Mesodermal cell (in vitro differentiated cells): ENCODE measurements around the gene INPP5K.

Source experiments
- H3K27ac ChIP-seq: 2 replicates; pipeline ENCODE4 v1.7.0; 2013; ENCODE audit warnings: mild to moderate bottlenecking, low read depth, low read length, moderate library complexity; ENCODE audit not compliant: severe bottlenecking
- H3K36me3 ChIP-seq: 2 replicates; pipeline ENCODE4 v1.7.1; 2013; ENCODE audit warnings: mild to moderate bottlenecking, low read length, moderate library complexity; ENCODE audit not compliant: control insufficient read depth, insufficient read depth
- H3K4me1 ChIP-seq: one replicate; pipeline ENCODE4 v1.7.1; 2013; ENCODE audit warnings: mild to moderate bottlenecking, low read length; ENCODE audit not compliant: insufficient read depth, control insufficient read depth, poor library complexity, severe bottlenecking
- H3K4me3 ChIP-seq: 2 replicates; pipeline ENCODE4 v1.7.0; 2013; ENCODE audit warnings: low read length, control low read depth, mild to moderate bottlenecking; ENCODE audit not compliant: insufficient read depth, poor library complexity, severe bottlenecking; ENCODE audit errors: extremely low read depth
- H3K9me3 ChIP-seq: 2 replicates; pipeline ENCODE4 v1.7.1; 2013; ENCODE audit warnings: mild to moderate bottlenecking, low read length, moderate library complexity; ENCODE audit not compliant: control insufficient read depth
- WGBS, 2 experiments: methylation state at CpG; one replicate each; pipeline ENCODE4 v1.1.5; 2013; ENCODE audit warnings: missing lambda C conversion rate in 2 of 2; ENCODE audit not compliant: insufficient coverage in 2 of 2; 5-methylcytosine and 5-hydroxymethylcytosine counted together

Gene INPP5K

DNA sequence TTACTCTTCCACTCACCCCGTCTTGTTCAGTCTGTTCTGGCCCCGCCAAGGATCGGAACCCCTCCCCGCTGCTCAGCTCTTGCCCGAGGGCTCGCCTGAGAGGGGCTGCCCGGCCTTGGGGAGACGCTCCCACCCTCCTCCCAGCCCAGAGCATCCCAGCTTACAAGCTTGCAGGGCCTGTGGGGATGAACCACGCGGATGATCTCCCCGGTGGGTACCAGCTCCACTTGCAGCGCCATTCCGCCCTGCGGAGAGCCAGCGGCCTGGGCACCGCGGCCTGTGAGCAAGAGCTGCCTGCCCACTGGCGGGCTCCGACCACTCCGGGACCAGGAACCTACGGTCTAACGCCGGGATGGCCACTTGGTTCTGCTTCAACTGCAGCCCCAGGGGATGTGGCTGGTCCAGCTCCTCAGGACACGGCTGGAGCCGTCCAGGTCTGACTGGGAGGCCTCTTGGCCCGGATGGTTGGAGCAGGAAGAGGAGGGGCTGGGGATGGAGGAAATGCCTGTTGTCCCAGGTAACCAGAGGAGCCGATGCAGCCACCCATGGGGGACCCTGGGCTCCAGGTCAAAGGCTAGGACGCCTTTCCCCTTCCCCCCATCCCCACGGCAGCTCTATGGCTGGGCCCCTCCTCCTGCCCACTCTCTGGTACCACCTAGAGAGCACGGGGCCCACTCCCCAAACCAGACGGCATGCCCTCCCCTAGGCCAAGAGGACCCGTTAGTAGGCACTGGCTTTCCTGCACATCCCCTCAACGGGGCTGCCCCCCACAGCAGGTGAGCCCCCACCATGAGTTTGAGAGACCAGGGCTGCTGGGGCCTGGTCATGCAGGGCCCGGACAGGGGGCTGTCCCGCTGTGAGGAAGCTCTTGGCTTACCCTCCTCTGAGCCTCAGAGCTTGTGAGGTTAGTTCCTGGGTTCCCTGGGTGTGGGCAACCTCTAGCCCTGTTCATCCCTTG lies 23.9 kb downstream of the INPP5K start, which contains the start of gene MYO1C:
Gene MYO1C (minus strand): TSS at position 438 of the 958 bp plus-strand sequence. CDS start 199 bp downstream, at position 239.
- Histone ChIP-seq H3K36me3 (peaks cover 16% of the 10 kb centered on the region), H3K27ac (peak within 1 kb of the TSS; percentile 57), H3K4me3 (peak within 1 kb of the TSS; percentile 58), H3K4me1 (peaks cover 31% of the 10 kb centered on the region), H3K9me3 (no peaks in the 10 kb centered on the region)
- WGBS, 2 experiments = 54 to 59% methylated on average over 27 to 34 of the region's 35 CpGs

DNA sequence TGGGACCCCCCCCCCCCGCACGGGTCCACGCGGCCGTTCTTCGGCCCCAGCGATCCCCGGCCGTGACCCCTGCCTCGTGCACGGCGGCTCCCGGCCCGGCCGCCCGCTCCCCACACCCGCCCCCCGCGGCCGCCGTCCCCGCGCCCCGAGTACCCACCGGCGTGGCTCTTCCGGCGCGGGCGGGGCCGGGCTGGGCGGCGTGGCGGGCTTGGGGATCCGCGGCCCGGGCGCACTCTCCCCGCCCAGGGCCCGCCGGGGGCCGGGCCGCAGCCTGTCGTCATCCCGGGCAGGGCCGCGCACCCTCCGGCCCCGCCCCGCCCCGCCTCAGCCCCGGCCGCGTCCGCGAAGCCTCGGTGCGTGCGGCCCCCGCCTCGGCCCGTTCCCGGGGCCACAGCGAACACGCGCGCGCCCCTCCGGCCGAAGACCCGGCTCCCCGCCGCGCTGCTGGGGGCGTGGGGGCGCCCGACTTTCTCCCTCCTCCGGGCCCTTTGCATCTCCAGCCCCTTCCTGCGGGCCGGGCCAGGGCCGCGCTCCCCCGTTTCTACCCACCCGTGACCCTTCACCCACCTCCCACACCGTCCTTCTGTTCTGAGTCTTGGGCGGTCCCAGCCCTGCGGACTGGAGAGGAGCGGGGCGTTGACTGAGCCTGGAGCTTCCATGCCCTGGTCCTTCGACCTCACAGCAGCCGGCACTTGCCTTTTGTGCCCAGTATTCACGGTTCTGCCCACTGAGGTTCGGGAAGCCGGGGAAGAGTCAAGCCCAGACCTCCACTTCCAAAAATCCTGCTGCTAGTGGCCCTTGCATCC lies 24.8 kb downstream of the INPP5K start:
- Histone ChIP-seq H3K27ac (peak overlapping the region; percentile 74), H3K36me3 (peaks cover 14% of the 10 kb centered on the region), H3K9me3 (no peaks in the 10 kb centered on the region), H3K4me1 (peaks cover 31% of the 10 kb centered on the region), H3K4me3 (peak overlapping the region; percentile 66)
- WGBS, 2 experiments = 2% methylated on average over 55 to 89 of the region's 94 CpGs

DNA sequence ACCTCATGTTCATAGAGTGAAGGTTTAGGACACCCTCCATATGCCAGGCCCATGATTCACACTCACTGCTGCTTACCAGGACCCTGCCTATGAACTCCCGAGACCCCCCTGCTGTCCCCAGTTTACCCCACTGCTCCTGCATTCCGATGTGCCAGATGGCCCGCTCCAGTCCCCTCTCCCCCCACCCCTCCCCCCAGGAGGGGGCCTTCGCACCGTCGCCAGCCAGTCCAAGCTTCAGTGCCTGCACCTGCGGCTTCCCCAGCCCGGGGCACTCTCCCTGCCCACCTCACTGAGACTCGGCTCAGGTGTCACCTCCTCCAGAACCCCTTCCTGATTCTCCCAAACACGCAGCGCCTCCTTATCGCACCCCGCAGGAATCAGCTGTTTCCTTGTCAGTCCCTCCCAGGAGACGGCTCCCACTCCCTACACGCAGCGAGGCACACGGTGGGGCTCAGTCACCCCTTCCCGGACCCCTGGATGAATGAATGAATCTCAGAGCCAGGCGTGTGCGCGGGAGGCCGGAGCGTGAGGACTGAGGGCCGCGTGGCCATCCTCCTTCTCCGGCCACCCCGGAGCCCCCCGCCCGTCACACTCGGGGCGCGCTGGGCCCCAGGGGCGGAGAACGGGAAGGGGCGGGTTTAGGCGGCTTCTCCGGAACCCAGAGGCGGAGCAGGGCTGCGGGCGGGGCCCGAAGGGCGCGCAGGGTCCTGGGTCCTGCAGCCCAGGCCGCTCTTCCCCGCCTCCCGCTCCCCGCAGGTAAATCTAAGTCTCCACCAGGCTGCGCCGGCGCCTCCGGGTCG lies 25.6 kb downstream of the INPP5K start:
- 1 to 4% methylated on average over 35 to 48 of the region's 52 CpGs for whole genome bisulfite sequencing, 2 experiments
- Histone ChIP-seq H3K27ac (peak overlapping the region; percentile 74), H3K36me3 (peaks cover 8% of the 10 kb centered on the region), H3K9me3 (no peaks in the 10 kb centered on the region), H3K4me3 (peak overlapping the region; percentile 66), H3K4me1 (peaks cover 31% of the 10 kb centered on the region)

DNA sequence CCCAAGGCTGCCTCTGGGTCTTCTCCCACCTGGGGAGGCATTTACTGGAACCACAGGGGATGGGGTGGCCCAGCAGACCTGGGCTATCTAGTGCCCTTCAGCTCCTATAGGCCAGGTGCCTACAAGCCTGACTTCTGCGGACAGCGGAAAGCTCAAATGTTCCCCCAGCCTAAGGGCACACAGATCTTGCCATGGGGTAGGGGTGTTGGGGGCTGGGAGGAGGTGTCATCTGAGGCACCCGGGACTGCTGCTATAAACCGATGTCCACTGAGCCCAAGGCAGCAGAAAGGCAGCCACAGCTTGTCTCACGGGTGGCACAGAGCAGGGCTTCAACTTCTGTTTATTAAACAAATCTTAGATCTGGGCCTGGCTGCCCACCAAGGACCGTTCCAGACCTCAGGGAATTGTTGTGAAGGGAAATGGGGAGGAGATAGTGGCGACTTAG lies 27.6 kb downstream of the INPP5K start:
- no peaks in the 10 kb centered on the region for H3K9me3 ChIP-seq
- 88 to 89% methylated on average over 4 to 7 of the region's 7 CpGs for WGBS, 2 experiments
- H3K36me3 ChIP-seq = peaks cover 6% of the 10 kb centered on the region
- H3K27ac ChIP-seq = peak overlapping the region; percentile 98
- peak overlapping the region; percentile 28 for H3K4me3 ChIP-seq
- peaks cover 39% of the 10 kb centered on the region for H3K4me1 ChIP-seq

DNA sequence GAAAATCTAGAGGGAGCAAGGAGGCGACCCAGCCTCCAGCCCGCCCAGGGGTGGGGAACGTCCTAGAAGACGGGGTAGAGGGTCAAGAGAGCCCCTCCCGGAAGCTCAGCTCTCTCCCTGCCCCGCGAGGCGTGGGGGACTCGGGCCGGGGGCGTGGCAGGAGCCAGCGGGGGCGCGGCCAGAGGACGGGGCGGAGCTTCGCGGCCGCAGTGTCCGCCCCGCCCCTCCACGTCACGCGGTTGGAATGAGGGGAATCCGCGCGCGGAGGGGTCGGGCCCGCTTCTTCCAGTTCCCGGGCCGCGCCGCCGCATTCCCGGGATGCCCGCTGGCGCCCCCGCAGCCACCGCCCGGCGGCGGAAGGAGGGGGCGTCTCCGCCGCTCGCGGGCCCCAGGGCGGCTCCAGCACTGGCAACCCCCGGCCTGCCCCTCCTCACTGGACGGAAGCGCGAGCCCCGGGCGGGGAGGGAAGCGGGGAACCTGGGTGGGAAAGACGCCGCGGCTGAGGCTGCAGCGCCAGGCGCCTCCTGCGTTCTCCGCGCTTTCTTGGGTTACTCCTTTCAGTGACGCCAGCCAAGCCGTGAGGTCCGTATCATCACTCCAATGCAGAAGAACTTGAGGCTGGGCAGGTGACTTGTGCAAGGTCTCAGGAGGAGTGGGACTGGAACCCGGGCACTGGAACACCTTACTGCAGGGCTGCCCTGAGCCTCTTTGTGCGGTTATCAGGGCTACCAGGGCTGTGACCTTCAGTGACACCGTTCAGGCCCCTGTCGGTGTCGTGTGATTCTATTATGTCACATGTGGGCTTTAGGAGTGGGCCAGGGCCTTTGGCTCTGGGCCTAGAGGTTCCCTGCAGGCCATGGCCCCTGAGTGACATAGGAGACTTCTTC lies 28.2 kb downstream of the INPP5K start:
- Histone ChIP-seq H3K27ac (peak overlapping the region; percentile 98), H3K4me1 (peaks cover 35% of the 10 kb centered on the region), H3K36me3 (peaks cover 13% of the 10 kb centered on the region), H3K4me3 (peak overlapping the region; percentile 28), H3K9me3 (no peaks in the 10 kb centered on the region)
- WGBS, 2 experiments = 5 to 6% methylated on average over 54 to 55 of the region's 72 CpGs

GRCh38 chr17:1486802-1487695 lies 29.4 kb downstream of the INPP5K start:
- whole genome bisulfite sequencing, 2 experiments = 32 to 36% methylated on average over 59 to 60 of the region's 74 CpGs
- peaks cover 30% of the 10 kb centered on the region for H3K4me1 ChIP-seq
- H3K27ac ChIP-seq = peak overlapping the region; percentile 98
- H3K36me3 ChIP-seq = peaks cover 20% of the 10 kb centered on the region
- no peaks in the 10 kb centered on the region for H3K9me3 ChIP-seq
- peak overlapping the region; percentile 28 for H3K4me3 ChIP-seq

DNA sequence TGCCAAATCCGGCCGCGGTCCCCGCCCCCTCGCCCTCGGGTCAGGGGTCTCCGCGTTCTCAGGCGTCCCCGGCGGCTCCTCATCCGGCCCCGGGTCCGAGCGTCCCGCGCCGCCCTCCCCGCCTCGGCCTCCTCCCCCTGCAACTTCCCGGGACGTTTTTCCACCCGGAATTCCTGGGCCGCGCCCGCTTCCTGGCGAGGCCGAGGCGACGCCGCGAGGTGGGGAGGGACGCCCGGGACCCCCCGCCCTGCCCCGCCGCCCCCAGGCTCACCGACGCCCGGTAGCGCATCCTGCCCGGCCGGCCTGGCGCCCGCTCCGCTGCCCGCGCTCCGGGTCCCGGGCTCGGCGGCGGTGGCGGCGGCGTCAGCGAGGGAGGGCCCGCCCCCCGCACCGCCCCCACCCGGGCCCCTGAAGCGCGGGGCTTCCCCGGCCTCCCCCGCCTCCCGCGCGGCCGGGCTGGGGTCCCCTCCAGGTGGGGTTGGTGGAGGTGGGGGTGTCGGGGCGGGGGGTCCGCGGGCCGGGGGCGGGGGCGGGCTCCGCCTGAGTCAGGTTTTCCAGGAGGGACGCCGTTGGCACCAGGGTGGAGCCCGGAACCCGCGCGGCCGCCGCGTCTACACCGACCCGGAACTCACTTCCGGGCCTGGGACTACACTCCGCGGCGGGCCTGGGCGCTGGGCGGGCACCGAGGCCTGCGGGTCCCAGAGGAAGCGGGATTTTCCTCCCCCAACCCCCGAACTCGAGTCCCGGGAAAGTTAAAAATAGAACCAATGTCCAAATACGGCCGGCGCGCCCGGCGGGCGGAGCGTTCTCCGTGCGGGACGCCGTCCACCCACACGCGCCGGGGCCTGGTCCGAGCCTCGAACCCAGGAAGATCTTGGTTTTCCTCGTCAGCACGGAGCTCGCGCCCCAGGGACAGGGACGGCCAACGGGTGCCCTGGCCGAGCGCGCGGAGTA lies 30.7 kb downstream of the INPP5K start:
- H3K4me3 ChIP-seq = peak overlapping the region; percentile 44
- 5 to 9% methylated on average over 60 to 70 of the region's 127 CpGs for WGBS, 2 experiments
- peaks cover 34% of the 10 kb centered on the region for H3K36me3 ChIP-seq
- H3K27ac ChIP-seq = peak overlapping the region; percentile 82
- H3K9me3 ChIP-seq = no peaks in the 10 kb centered on the region
- peaks cover 30% of the 10 kb centered on the region for H3K4me1 ChIP-seq

DNA sequence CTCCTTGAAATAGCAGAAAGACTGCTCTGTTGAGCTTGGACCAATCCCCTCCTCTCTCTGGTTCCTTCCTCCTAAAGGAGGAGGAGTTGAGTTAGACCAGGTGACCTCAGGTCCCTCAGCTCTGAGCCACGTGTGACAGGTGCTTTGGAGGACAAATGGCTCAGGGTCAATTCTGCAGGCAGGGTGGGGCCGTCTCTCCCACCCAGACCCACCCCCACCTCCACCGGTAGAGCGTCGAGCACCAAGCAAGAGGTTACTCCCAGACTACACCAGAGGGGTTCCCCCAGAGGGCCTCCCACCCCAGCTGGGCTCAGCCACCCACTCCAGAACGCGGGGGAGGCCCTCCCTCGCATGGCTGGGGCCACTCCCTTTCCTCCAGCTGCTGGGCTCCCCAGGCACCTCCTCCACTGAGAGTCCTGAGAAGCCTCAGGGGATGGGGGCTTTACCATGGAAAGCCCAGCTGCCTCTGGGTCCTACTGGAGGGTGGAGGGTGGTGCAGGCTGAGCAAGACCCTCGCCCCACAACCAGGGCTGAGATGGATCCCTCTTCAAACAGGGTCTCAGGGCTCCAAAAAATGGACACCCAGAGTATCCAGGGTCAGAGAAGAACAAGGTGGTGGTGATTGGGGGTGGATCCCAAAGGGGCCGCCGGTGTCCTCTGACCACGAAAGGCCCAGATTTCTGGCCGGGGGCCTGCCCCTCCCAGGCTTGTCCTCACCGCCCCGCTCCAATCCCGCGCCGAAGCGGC lies 31.6 kb downstream of the INPP5K start:
- Histone ChIP-seq H3K36me3 (peaks cover 41% of the 10 kb centered on the region), H3K9me3 (no peaks in the 10 kb centered on the region), H3K4me3 (peak overlapping the region; percentile 44), H3K27ac (peak overlapping the region; percentile 77), H3K4me1 (peaks cover 30% of the 10 kb centered on the region)
- 3 to 16% methylated on average over 9 to 10 of the region's 19 CpGs for WGBS, 2 experiments
